ENCODE measurements around the gene UNC5A.

Gene UNC5A

DNA sequence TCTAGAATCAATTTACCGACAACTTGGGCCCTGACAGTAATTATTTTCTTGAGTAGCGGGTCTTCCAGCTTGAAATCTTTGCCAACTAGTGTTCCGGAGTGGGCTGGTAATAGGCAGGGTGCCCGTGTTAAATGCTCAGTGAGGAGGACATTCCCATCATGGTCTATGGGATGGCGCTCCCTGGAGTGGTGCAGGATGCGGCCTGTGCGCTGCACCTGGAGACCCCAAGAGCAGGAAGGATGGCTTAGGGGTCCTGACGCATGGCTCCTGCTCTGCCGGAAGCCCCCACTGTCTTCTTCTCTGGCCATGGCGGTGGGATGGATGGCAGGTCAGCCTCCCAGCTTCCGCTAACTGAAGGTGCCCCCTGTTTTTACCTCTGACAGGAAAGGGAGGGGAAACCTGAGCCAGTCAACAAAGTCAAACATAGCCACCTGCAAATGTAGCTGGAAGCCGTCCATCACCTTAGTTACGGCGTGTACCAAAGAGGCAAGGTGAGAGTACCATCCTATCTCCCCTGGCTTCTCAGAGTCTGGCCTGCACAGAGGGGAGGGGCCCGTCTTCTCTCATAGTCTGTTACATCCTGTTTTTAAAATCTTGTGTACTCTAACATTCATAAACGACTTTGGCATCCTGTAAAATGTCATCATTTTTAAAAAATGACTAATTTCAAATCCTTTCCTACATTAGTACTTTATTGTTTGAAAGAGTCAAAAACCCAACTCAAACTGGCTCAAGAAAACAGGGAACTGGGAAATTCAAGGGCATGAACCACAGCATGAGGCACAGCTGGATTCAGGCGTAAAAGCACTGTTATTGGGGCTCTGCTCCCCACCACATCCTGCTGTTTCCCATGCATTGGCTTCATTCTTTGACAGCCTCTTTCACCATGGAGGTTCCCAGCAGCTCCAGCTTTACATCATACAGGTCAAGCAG is 28.5 kb upstream of the UNC5A start:
- peak; percentile 13 for DNase-seq

DNA sequence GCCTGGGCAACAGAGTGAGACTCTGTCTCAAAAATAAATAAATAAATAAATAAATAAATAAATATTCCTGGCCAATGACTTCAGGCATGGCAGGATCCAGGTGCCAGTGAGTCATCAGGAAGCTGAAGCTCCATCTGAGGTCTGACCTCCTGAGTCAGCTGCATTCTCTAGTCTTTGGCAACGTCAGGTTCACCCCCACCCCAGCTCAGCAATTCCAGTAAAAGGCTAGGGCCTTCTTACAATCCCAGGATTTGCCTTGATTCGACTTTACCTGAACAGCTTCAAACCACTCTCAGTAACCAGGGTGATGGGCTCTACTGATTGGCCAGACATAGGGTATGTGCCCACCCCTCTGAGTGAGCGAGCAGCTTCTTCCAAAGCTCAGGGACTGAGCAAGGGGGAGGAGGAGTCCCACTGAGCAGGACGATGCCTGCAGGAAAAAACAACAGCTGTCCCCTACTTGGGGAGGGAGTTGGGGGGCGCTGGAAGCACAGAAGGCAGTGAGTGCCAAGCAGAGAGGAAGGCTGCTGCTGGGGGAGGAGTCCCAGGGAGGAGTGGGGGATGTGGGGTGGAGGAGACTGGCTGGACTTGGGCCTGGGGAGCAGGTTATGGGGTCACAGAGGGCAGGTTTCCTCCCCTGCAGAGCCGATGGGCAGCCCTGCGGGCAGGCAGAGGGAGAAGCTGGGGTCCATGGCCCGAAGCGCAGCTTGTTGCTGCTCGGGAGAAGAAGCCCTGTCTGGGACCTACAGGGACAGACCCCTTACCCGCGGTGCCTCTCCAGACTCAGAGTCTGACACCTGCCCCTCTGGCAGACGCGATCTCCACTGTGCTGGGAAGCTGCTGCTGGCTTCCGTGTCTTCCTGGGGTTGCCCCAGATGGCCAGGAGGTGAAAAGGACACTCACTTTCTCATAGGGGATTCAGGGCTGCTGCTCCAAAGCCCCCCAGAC is 25.9 kb upstream of the UNC5A start:
- DNase-seq: no peak

DNA sequence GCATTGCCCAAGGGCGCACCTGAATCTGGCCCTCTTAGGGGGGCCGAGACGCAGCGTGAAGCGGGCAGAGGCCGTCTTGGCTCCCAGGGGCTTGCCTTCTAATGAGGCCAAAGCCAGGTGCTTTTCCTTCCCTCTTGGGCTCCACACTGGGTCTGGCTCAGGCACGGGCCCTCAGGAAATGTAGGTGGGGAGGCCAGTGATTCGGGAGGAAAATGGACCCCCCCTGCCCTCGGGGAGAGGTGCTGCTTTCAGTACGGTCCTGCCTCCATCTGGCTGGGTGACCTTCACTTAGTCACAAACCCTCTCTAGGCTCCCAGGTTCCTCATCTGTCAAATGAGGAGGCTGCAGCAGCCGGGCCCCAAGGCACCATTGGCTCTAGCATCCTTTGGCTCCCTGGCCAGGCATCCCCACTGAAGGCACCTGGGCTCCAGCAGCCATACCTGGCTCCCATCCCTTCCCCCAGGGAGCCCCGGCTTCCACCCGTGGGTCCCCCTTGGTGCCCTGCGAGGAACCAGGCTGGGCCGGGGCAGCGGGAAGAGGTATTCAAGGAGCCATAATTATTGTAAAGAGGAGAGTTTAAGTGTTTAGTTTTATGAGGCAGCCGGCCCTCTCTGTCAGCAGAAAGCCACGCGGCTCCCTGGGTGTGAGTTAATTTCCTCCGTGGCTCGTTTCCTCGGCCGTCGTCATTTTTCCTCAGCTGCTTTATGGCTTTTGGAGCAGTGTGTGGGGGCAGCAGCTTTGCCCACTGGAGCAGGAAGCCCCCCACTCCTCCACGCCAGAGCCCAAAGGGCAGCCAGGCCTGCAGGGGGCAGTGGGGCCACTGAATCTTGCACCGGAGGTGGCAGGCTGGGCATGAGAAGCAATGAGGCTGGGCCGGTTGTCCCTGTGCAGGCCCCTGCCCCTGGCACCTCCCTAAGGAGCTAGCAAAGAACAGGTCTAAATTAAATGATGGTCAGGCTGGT is 24.9 kb upstream of the UNC5A start:
- no peak for DNase-seq

DNA sequence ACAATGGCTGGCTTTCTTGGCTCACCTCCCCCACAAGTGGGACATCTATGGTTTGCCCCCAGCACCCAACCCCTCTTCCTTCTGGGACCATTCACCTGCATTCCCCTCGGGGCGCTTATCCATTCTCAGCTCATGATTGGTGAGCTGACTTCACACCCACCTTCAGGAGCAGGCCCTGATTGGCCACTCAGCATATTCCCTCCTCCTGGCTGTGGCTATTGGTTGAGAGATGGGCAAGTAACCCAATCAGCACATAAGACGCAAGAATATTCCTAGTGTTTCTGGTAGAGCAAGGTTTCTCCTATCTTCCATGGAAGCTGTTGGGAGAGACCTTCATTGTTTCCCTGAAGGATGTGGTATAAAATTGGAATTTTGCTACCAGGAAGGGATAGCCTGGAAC is 22.7 kb upstream of the UNC5A start:
- no peak for DNase-seq

DNA sequence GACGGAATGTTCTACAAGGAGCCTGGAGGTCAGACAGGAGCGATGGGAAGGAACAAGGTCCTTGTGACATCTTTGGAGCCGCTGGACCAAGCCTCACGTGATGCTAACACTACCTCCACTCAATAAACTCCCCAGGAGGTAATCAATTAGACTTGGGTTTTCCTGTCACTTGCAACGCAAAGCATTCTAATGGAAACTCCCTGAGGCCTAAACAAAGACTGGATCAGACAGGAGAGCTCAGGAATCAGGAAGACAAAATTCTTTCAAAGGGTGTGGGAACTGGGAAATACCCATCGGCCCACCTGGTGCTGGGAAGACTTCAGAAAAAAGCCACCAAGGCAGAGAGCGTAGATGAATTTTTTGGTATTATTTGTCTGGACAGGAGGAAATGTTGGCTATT is 22.3 kb upstream of the UNC5A start:
- DNase-seq: no peak

DNA sequence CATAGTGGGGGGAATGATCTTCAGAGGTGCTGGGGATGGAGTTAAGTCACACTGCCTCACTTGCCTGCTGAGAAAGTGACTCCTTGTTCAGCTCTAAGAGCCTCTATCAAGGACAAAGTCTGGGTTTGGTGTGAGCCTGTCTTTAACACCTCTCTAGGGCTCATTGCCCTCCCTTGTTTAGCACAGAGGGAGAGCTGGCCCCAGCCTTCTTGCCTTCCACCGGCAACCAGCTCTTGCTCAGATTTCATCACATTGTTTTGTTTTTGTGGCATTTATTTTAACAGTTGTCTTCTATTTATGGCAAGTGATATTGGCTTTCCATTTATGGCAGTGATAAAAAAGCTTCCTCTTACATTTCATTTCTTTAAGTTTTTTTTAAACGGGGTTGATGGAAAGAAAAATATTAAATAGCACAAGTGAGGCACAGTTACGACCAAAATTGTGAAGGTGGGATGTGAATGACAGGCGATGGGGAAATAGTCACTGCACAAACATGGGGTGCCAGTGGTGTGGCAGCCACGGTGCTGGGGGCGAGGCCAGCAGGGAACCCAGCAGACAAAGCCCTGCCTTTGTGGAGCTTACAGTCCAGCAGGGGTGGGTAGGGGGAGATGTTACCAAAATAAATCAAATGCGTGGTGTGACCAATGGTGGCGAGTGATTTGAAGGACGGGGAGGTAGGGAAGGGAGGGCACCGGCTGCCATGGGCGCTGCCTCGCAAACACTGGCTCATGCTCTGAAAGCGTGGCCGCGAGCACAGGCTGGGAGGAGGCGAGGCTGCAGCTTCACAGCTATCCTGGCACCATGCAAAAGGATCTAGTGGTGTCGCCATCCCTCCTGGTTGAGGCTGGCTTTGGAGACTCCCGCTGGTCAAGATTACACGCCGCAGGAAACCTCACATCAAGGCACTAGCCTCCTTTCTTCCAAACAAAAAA is 21.2 kb upstream of the UNC5A start:
- no peak for DNase-seq

DNA sequence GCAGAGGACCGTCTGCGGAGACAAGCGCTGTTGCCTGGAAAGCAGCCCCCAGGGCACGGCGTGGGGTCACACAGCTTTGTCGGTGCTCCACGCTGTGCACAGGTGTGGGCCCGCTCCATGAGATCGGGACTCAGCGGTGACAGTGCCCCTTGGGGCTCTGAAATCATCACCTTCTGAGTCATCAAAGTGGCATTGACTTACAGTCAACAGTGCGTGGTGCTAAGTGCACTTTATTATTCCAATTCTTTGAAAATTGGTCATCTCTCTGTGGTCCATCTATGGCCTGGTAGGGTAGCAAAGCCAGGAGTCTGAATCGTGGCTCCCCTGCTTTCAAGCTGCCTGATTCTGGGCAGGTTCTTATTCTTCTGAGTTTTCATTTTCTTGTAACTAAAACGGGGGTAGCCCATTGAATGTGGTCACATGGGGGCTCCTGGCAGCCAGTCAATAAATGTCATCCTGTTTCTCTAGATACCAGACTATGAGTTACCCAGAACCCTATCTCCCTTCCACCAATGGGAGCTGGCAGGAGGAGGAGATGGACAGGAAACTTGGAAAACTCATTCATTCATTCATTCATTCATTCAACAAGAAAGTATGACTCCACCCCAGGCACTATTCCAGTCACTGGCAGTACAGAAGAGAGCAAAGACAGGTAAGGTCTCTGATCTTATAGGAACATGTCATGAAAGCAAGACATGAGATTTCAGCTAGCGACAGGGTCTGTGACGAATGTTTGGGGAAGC is 20.3 kb upstream of the UNC5A start:
- no peak for DNase-seq

DNA sequence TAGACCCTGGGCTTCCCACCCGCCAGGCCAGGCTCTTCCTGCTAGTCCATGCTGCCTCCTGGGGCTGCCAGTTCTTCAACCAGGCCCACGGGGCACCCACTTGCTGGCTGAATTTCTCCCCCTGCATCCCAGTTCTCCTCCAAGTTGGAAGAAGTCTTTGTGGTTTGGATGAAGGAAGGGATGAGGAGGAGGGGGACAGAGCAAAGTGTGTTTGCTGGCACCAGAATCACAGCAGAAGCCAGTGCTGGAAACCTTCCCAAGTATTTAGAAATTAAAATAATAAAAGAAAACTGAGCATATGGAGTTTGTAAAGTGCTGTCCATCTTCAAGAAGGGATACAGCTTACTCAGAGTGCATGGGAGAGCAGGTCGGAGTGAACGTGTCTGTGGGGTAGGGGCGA is 19.4 kb upstream of the UNC5A start:
- DNase-seq: no peak

DNA sequence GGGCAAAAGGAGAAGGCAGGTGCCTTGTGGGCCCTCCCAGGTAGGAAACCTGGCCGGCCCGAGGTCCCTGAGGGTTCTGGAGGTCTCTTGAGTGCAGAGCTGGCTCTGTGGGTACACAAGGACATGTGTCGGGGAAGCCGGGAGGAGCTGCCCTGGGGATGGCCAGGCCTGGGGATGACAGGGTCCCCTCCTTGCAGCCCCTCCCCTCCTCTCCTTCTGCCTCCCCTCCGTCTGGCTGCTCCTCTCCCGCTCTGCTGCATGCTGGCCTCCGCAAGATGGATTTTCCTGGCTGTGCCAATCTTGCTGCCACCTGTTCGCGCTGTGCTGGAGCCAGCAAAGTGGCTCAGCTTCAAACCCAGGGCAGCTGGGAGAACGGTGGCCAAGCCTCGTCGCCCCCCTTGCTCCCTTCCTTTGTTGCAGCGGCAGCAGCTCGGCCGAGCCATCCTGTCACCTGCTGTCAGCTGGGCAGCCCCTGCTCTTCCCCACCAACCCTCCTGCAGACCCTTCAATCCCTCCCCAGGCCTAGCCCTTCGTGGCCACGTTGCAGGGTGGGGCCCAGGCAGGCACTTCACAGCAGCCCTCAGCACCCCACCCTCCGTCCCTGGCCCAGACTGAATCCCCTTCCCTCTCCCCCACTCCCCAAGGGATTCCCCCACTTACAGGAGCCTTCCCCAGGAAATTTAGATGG is 17.6 kb upstream of the UNC5A start:
- no peak for DNase-seq

DNA sequence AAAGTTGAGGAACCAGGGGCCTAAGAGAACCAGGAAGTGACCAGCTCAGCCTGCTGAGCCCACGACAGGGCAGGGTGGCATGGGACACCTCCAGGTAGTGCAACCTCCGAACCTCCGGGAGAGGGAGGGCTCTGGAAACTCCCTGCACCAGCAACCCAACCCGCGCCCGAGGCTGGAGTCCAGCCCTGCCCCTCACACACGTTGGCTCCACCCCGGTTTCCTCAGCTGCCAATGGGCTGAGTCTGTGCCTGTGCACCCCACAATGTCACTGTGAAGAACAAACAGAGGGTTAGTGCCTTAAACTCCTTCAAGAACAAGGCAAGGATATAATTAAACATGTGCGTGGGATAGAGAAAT is 17.0 kb upstream of the UNC5A start:
- DNase-seq: no peak

DNA sequence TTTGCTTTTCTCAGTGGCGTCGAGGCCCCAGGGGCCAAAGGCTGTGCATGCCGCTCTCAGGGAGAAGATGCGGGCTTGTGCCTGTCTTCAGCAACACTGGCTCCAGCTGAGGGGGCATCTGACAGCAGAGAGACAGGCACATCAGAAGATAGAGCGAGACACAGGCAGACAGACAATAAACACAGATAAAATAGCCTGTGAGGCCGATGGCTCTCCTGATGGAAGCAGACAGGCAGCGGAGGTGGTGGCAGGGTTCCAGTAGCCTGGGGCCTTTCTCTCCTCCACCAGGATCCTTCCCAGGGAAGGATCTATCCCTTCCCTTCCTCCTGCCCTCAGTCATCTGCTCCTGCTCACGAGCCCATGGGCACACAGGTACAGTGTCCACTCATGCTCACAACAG is 16.6 kb upstream of the UNC5A start:
- DNase-seq: no peak

DNA sequence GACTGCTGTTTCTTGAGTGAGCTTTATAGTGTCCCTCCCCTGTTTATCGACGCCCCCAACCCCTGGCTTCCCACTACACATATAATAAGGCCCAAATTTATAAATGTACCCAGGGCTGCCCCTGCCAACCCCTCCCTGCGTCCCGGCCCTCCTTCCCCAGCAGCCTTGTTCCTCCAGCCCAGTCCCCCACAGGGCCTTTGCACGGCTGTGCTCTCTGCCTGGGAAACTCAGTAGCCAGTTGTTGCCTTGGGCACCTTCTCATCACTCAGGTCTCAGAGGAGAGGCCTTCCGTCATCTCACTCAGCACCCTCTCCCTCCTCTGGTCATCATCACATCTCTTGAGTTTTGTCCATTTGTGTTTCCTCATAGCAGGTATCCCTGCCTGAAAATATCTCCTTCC is 15.8 kb upstream of the UNC5A start:
- DNase-seq: no peak

DNA sequence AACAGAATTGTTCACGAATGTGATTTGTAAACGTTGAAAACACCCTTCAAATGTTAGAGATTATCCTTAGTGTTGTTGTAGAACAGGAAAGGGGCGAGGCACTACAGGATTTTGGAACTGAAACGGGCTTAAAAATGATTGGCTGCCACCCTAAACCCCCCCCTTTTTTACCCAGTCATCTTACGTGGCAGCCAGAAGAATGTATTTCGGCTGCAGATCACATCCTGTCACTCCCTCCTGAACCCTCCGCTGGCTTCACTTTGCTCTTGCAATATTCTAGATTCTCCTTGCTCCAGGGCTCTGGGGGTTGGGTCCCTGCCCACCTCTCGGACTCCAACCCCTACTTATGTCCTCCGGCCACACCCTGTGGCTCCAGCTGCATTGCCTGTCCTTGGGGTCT is 13.9 kb upstream of the UNC5A start:
- no peak for DNase-seq

DNA sequence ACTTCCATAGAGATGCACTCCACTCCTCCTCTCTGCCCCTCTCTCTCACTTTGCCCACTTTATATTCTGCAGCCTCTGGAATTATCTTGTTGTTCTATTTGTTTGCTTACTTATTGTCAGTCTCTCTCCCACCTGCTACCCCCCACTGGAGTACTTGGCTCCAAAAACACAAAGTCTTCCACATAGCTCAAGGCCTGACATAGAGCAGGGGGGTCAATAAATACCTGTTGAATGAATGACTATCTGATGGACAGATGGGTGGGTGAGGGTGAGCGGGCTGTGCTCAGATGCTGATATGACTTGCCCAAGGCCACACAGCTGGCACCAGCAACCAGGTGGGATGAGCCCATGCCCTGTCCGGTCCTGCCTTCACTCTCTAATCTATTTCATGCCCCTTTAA is 13.4 kb upstream of the UNC5A start:
- DNase-seq: no peak

DNA sequence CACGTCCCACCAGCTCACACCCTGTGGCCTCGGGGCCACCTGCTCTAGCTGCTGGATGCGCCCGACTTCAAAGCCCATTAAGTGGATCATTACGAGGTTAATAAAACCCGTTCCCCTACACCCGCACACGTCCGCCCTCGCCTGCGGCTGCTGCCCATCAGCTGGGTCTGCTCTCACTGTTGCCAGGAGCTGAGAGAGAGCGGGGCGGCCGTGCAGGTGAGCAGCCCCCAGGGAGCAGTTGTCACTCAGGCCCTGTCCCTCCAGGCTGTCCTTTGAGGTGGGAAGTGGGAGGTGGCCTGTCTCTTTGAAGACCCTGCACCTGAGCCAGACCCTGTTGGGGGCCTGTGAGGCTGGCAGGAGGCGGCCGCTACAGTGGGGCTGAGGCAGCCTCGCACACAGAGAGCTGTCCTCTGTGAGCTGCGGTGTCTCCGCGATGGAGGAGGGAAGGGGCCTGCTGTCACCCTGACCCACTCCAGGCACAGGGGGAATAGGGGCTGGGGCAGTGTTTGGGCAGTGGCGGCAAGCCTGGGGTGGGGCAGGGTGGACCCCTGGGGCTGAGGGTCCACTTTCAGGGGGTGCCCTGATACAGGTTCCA is 12.8 kb upstream of the UNC5A start:
- no peak for DNase-seq

DNA sequence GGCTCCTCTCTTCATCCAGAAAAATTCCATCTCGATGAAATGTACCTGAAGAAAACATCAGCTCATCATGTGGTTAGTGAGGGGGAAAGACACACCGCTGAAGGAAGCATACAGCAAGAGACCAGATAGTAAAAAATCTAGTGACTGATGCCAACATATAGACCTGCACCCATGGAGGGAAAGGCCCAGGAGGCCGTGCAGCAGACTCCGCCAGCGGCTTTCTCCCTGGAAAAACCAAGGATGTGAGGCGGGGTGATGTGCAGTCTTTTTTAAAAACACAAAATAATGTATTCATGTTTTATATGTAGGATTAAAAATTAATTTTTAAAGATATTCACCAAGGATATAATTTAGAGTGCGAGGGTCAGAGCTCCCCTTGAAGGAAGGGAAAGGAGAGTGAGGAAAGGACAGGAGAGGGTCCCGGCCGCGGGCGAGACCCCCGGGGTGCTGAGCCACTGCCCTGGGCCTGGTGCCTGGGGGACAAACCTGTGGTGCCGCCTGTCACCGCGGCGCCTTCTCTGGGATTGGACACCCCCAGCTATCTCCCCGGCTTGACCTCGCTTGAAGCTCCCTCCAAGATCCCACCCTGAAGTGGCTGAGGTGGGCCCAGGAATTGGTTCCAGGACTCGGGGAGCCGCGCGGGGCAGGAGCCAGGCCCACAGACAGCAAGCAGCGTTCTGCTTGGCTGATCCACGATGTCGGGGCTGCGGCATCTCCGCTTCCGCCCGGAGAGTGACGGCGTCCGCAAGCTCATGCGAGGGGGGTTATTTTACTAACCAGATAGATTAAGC is 12.1 kb upstream of the UNC5A start:
- no peak for DNase-seq

DNA sequence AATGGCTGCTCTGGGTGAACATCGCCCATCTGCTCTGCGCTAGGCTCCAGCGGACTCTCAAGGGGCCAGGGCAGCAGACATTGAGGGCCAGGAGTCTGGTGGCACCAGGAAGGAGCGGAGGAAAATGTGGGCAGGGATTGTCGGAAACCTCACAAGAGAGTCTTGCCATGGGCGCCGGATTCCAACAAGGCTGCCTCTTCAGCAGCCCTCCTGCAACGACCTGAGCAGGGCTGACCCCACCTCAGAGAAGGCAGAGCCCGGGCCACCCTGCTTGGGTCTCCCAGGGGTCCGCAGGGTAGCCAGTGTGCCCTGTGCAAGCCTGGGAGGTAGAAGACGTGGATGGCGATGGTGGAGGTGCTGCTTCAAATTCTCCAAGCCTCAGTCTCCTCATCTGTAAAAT is 11.4 kb upstream of the UNC5A start:
- no peak for DNase-seq

DNA sequence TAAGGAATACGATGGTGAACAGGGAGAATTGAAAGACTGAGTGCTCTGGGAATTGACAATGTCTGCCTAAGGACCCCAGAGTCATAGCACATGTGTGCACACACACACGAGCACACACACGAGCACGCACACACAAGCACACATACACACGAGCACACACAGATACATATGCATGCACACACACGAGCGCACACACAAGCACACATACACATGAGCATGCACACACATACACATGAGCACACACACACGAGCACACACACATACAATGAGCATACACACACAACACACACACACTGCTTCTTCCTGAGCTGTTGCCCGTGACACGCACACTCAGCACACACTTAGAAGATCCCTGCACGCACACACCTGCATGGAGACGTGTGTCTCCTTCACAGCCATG is 10.9 kb upstream of the UNC5A start:
- DNase-seq: no peak

DNA sequence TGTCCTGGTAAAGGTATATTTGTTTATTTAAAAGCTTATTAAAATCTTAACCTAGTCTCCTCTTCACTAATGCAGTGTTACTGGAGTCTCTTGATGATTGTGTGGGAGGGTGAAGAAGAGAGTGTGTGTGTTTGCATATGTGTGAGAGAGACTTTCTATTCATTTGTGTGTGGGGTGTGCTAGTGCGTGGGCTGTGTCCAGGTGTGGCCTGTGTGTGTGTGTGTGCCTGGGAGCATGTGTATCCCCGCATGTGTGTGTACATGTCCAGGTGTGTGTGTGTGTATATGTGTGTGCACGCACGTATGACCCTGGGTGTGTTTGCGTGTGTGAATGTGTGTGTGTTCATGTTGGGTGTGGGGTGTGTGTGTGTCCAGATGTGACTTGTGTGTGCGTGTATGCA is 10.3 kb upstream of the UNC5A start:
- no peak for DNase-seq

Measured in activated CD8-positive, alpha-beta memory T cell treated with anti-CD3 and anti-CD28 coated beads, Interleukin-2, amount 50 U/mL, for 48 hours (primary cell).